GM23338 (cell line): ENCODE measurements around the gene GPR176. TPM values are rescaled to one million over a fixed set of nuclear protein-coding genes. Genes with fewer than 3 reads are reported as not detected.

Source experiments
- ATAC-seq: fragments of 200-7000 bp; cut with Tn5 transposase; 3 replicates; pipeline ENCODE4 v1.9.1; 2020
- DNase-seq: peaks from one replicate; pipeline ENCODE4 v3.0.0-alpha.2; 2015; ENCODE audit warnings: low spot score
- H2AFZ ChIP-seq: fragments of 200-600 bp; sonication (generic); 2 replicates; pipeline ENCODE4 v1.8.0; 2016; ENCODE audit warnings: antibody characterized with exemption, mild to moderate bottlenecking, moderate library complexity
- H3F3A ChIP-seq: fragments of 200-600 bp; sonication (generic); replicated peaks from 2 replicates; pipeline ENCODE4 v1.8.0; 2017; ENCODE audit warnings: antibody characterized with exemption, mixed run types, low read depth
- H3K27ac ChIP-seq: fragments of 200-600 bp; sonication (generic); 2 replicates; pipeline ENCODE4 v1.6.1; 2016; ENCODE audit warnings: low read depth
- H3K27me3 ChIP-seq: fragments of 200-600 bp; sonication (generic); 2 replicates; pipeline ENCODE4 v1.8.0; 2016; ENCODE audit warnings: mild to moderate bottlenecking, mixed run types, moderate library complexity; ENCODE audit not compliant: insufficient read depth
- H3K36me3 ChIP-seq: fragments of 200-600 bp; sonication (generic); 2 replicates; pipeline ENCODE4 v1.8.0; 2016; ENCODE audit warnings: mild to moderate bottlenecking; ENCODE audit not compliant: insufficient read depth
- H3K4me1 ChIP-seq: fragments of 200-600 bp; sonication (generic); 2 replicates; pipeline ENCODE4 v1.8.0; 2016; ENCODE audit warnings: mild to moderate bottlenecking, moderate library complexity; ENCODE audit not compliant: insufficient read depth
- H3K4me2 ChIP-seq: fragments of 200-600 bp; sonication (generic); 2 replicates; pipeline ENCODE4 v1.7.1; 2017; ENCODE audit warnings: mixed run types
- H3K4me3 ChIP-seq: fragments of 200-600 bp; sonication (generic); 2 replicates; pipeline ENCODE4 v1.6.1; 2016; ENCODE audit warnings: mixed run types
- H3K79me2 ChIP-seq: fragments of 200-600 bp; sonication (generic); replicated peaks from 2 replicates; pipeline ENCODE4 v1.8.0; 2017; ENCODE audit warnings: mild to moderate bottlenecking; ENCODE audit not compliant: insufficient read depth
- H3K9me2 ChIP-seq: fragments of 200-600 bp; sonication (generic); 2 replicates; pipeline ENCODE4 v1.8.0; 2017; ENCODE audit not compliant: insufficient read depth
- H4K20me1 ChIP-seq: fragments of 200-600 bp; sonication (generic); replicated peaks from 2 replicates; pipeline ENCODE4 v1.8.0; 2017; ENCODE audit warnings: mild to moderate bottlenecking; ENCODE audit not compliant: insufficient read depth
- H3K27ac Mint-ChIP-seq: 2 replicates; pipeline ENCODE4 v1.8.0; 2020; ENCODE audit warnings: inconsistent platforms, mild to moderate bottlenecking, moderate library complexity, mixed read lengths
- H3K27me3 Mint-ChIP-seq: 3 replicates; pipeline ENCODE4 v1.8.0; 2022; ENCODE audit warnings: low read depth, mild to moderate bottlenecking, moderate library complexity, mixed read lengths, inconsistent platforms; ENCODE audit not compliant: insufficient read depth, poor library complexity
- H3K36me3 Mint-ChIP-seq: 3 replicates; pipeline ENCODE4 v1.8.0; 2021; ENCODE audit warnings: low read depth, mild to moderate bottlenecking, inconsistent platforms, moderate library complexity, mixed read lengths
- H3K4me1 Mint-ChIP-seq: 3 replicates; pipeline ENCODE4 v1.8.0; 2020; ENCODE audit warnings: mild to moderate bottlenecking, inconsistent platforms, mixed read lengths
- H3K4me3 Mint-ChIP-seq: 3 replicates; pipeline ENCODE4 v1.8.0; 2021; ENCODE audit warnings: moderate library complexity, mild to moderate bottlenecking, inconsistent platforms, mixed read lengths
- H3K9me3 Mint-ChIP-seq: 3 replicates; pipeline ENCODE4 v1.8.0; 2020; ENCODE audit warnings: moderate library complexity, mild to moderate bottlenecking, inconsistent platforms, mixed read lengths
- CREB1 ChIP-seq: fragments of 250-450 bp; sonication (Bioruptor Pico); IDR thresholded peaks from 2 replicates; pipeline ENCODE4 v1.5.0; 2020; ENCODE audit warnings: low read depth, mild to moderate bottlenecking, moderate library complexity
- CTCF ChIP-seq, 2 experiments: fragments of 200-600 bp in 1 of 2; sonication (generic) in 1 of 2; conservative IDR thresholded peaks; 2 replicates each; pipeline versions ENCODE4 v1.5.1 to v1.6.1; 2016 to 2017; ENCODE audit warnings: antibody characterized with exemption in 2 of 2, low read depth in 2 of 2, mild to moderate bottlenecking in 2 of 2, moderate library complexity in 1 of 2
- ETS1 ChIP-seq: IDR thresholded peaks from 2 replicates; pipeline ENCODE4 v1.6.1; 2016; ENCODE audit warnings: antibody characterized with exemption
- EZH2 ChIP-seq: fragments of 200-600 bp; sonication (generic); IDR thresholded peaks from one replicate; pipeline ENCODE4 v1.8.0; 2017; ENCODE audit warnings: antibody characterized with exemption, mild to moderate bottlenecking, low read depth; ENCODE audit not compliant: unreplicated experiment
- NANOG ChIP-seq: IDR thresholded peaks from 2 replicates; pipeline ENCODE4 v1.6.1; 2016; ENCODE audit warnings: antibody characterized with exemption, borderline replicate concordance
- REST ChIP-seq: IDR thresholded peaks from one replicate; pipeline ENCODE4 v1.6.1; 2018; ENCODE audit warnings: antibody characterized with exemption; ENCODE audit not compliant: unreplicated experiment
- STAT1 ChIP-seq: IDR thresholded peaks from one replicate; pipeline ENCODE4 v1.6.1; 2016; ENCODE audit warnings: antibody characterized with exemption; ENCODE audit not compliant: unreplicated experiment
- ZNF462 ChIP-seq: fragments of 250-450 bp; sonication (Bioruptor Pico); IDR thresholded peaks from 2 replicates; pipeline ENCODE4 v1.5.0; 2020; ENCODE audit warnings: mild to moderate bottlenecking, moderate library complexity
- polyA plus RNA-seq: library from polyadenylated mRNA; unstranded; fragments of >200 nt; fragmentation: Nextera tagmentation; extraction: Ambion mirVana; gene quantifications from 2 replicates; pipeline ENCODE4 v1.2.1, GENCODE V29; 2016
- total RNA-seq: library from RNA; depleted of rRNA; stranded (reverse); fragments of >200 nt; shearing (Covaris generic); gene quantifications from 2 replicates; pipeline ENCODE4 v1.2.3, GENCODE V29; 2014

Gene GPR176
- total and polyA plus RNA-seq, 2 experiments from 2014 or later = 60.0 to 248 TPM

GRCh38 chr15:39959411-39959810, 39.3 kb upstream of the GPR176 start (continued):
- no peak for TF ChIP-seq NANOG
- TF ChIP-seq STAT1 = no peak
- TF ChIP-seq ETS1 = no peak
- no peak for TF ChIP-seq CREB1 (CRISPR knock-in tag)
- no peak for TF ChIP-seq CTCF (conservative IDR thresholded peaks at IDR 0.05; ENCODE audit: low read depth in 2 of 2)

- Histone ChIP-seq H3F3A (no peaks in the 10 kb centered on the region), H3K79me2 (no peaks in the 10 kb centered on the region), H2AFZ (no peak overlapping the region), H3K4me2 (no peak overlapping the region), H3K4me3 (no peak overlapping the region), H4K20me1 (no peaks in the 10 kb centered on the region; the same call in 1 of the 2 replicates), H3K9me2 (no peaks in the 10 kb centered on the region), H3K4me1 (no peaks in the 10 kb centered on the region), H3K27me3 (no peaks in the 10 kb centered on the region), H3K36me3 (peaks cover 57% of the 10 kb centered on the region), H3K27ac (no peak overlapping the region)
- H3K27me3 Mint-ChIP-seq = no peaks in the 10 kb centered on the region
- H3K4me3 Mint-ChIP-seq = no peak overlapping the region
- peak overlapping the region; percentile 20 for H3K27ac Mint-ChIP-seq
- peaks cover 48% of the 10 kb centered on the region for H3K36me3 Mint-ChIP-seq
- DNase-seq (peak; percentile 17), ATAC-seq (peak; percentile 57; the same call in 2 of the 3 replicates)
- peaks cover 10% of the 10 kb centered on the region for H3K4me1 Mint-ChIP-seq
- no peaks in the 10 kb centered on the region for H3K9me3 Mint-ChIP-seq
- TF ChIP-seq STAT1 (no peak), CTCF (conservative IDR thresholded peaks at IDR 0.05; ENCODE audit: low read depth in 2 of 2) (no peak), CREB1 (CRISPR knock-in tag) (no peak), ZNF462 (no peak), REST (no peak), EZH2 (no peak), NANOG (no peak)
Measured at GRCh38 chr15:39957481-39957880, 37.4 kb upstream of the GPR176 start.
